GM18505 (cell line): ENCODE measurements around the gene ZNF689.

Experiments used
- ATAC-seq: cut with Tn5 transposase; IDR thresholded peaks from one replicate; pipeline ENCODE4 v1.9.1; 2021; ENCODE audit not compliant: unreplicated experiment
- POLR2A ChIP-seq: IDR thresholded peaks from 4 replicates; pipeline ENCODE4 v1.6.1; 2011; ENCODE audit warnings: borderline replicate concordance; ENCODE audit not compliant: insufficient read depth, insufficient read length; ENCODE audit errors: extremely low read depth

Gene ZNF689

DNA sequence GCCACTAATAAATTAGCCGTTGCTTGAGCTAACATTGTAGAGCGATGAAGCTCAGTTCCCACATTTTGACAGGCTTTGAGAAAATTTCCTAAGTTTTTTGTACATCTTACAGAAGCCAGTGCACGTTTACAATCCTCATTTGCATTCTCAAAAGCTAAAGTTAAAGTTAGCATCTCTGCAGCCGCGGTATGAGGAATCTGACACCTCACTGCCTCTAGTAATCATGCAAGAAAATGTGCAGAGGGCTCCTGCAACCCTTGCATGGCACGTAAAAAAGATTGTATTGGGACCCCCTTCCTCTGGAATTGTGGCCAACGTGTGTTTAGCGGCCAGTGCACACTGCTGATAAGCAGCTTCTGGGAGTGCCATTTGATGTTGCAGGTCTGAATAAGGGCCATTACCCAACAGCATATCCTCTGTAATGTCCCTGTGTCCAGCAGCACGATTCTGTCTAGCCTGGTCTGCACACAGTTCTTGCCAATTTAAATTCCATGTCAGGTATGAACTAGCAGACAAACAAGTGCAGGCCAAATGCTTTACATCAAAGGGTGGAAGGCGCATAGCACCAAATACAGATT lies 12.4 kb upstream of the ZNF689 start:
- ATAC-seq: no peak
- TF ChIP-seq POLR2A: no peak

DNA sequence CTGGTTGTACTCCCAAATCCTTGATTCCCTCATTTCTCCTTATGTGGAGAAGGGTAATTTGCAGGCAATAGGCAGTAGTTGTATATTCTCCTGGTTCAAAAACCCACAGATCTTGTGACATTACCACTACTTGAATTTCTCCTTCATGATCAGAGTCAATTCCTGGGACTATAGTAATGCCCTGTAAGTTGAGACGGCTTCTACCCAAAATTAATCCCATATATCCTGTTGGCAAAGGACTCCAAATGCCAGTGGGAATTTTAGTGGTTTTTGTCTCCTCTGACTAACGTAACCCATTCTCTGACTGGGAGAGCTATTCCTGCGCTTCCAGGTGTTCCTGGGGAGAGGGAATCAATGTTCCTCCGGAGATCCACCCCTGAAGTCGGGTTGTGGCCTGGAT lies 11.6 kb upstream of the ZNF689 start:
- TF ChIP-seq POLR2A: no peak
- ATAC-seq: no peak

DNA sequence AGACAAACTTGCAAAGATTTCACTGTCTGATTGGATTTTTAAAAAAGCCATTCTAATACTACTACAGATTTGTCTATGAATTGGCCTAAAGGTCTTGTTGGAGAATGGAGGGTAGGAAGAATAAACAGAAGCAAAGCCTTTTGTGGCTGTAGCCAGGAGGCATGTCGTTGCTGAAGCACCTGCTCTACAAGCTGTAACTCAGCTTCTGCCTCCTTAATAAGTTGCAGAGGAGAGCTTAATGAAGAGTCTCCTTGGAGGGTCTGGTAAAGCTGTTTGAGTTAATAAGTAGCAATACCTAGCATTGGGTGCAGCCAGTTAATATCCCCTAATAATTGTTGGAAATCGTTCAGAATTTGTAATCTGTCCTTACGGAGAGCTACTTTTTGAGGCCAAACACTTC lies 10.0 kb upstream of the ZNF689 start:
- no peak for TF ChIP-seq POLR2A
- no peak for ATAC-seq

DNA sequence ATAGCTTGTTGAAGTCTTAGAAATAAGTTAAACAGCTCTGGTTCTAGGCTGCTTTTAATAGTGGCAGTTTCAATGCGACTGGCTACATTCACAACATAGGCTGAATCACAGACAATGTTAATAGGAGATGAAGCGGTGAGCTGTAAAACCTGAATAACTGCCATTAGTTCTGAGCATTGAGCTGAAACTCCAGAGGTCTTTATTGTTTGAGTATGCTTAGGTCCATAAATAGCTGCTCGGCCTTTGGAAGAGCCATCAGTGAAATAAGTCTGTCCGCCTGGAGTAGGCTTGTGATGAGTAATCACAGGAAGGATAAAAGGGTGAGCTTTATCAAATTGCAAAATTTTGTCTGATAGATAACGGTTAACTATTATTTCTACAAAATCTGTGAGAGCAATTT lies 9.4 kb upstream of the ZNF689 start:
- TF ChIP-seq POLR2A: no peak
- ATAC-seq: no peak

DNA sequence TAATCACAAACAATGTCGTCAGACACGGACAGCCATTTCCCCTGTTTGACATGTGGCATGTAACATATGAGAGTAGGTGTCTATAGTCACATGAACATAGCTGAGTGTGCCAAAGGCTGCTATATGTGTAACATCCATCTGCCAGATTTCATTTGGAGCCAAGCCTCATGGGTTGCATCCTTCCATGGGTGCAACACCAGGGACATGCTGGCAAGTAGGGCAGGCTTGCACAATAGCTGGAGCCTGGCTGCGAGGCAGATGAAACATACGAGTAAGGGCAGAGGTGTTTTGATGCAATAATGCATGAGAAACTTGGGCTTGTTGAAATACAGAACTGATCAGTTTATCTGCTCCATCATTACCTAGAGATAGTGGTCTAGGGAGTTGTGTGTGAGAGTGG lies 9.0 kb upstream of the ZNF689 start:
- no peak for TF ChIP-seq POLR2A

DNA sequence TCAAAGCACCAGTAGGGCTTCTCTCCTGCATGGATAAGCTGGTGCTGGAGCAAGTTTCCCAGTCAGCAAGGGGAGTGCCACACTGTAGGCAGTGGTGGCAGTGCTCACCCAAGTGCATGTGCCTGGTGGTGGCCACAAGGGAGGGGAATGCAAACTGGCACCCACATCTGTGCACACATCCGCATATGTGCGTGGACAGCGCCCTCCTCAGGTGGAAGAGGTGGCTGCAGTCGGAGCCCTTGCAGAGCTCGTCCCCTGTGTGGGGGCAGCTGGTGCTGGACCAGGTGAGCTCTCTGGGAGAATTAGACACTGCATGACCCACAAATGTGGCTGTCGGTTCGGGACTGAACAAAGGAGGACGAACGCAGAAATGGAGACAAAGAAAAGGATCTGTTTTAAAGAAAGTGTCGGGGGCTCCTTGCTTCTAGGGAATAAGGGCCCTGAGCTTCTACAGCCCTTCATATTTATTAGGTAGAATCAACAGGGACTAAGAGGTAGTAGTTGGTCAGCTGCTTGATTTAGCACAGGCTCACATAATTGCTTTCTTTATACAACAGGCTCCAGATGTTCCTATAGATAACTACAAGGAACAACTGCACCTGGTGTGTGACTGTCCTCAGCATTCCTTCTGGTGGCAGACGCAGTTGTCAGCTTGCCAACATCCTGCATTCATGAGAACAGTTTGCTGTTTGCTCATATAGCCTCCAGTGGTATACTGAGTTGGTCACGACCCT lies 5.3 kb upstream of the ZNF689 start:
- no peak for ATAC-seq

More for the DNA sequence above, 9.0 kb upstream of the ZNF689 start:
- no peak for ATAC-seq

DNA sequence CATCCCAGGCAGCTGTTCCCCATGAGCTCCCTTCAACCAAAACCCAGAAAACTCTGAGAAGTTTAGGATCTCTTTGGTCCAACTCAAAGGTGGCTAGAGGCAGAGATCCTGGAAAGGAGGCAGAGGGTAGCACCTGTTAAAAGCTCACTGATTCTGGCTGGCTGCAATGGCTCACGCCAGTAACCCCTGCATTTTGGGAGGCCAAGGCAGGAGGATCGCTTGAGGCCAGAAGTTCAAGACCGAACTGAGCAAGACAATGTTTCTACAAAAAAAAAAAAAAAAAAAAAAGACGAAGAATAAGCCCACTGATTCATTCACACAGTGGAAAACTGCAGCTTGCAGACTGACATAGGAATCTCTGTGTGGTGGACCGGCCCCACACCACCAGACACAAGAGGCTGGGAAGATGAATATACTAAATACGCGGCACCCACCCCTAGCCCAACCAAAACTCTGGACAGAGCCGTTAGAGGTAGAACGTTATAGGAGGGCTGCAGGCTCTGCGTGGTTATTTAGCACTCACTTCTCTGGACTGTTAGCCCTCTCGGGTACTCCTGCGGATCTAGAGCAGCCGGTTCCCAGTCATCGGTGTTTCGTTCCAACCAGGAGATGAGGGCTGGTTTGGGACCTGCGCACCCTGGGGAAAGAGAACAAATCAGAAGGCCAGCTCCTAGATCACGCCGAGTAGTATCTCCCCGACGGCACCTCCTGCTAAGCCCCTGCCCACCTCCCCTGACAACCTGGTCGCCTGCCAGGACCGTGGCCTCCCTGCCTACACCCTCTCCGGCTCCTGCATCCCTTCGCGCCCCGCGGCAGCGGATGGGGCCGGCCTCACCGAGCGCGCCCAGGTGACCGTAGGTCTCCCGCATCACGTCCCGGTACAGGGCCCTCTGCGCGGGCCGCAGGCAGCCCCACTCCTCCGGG lies 925 bp downstream of the ZNF689 start:
- peak; percentile 29 for ATAC-seq
- no peak for TF ChIP-seq POLR2A

More for the DNA sequence above, 5.3 kb upstream of the ZNF689 start:
- TF ChIP-seq POLR2A: no peak

DNA sequence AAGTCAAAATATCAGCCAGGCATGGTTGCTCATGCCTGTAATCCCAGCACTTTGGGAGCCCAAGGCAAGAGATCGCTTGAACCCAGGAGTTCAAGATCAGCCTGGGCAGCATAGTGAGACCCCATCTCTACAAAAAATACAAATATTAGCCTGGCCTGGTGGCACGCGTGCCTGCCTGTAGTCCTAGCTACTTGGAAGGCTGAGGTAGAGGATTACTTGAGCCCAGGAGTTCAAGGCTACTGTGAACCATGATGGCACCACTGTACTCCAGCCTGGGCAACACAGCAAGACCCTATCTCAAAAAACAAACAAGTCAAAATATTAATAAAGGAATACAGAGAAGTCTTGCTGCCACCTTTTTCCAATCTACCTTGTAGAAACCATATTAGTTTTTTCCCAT lies 4.2 kb downstream of the ZNF689 start:
- ATAC-seq: no peak
- TF ChIP-seq POLR2A: no peak

DNA sequence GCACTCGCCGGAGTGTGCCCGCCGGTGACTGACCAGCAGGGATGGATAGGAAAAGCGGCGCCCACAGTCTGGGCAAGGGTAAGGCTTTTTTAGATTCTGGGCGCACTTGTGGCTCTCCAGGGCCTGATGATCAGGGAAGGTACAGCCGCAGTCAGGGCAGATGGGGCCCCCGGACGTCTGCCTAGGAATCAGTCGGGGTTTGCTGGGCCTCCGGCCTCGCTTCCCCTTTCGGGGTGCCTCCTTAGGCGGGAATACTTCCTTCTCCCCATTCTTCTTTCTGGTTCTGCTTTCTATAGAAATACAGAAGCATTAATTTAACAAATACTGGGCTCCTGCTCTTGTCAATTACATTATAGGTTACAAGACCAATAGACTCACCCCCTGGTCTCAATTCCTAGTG lies 5.0 kb downstream of the ZNF689 start:
- ATAC-seq: no peak
- TF ChIP-seq POLR2A: no peak

DNA sequence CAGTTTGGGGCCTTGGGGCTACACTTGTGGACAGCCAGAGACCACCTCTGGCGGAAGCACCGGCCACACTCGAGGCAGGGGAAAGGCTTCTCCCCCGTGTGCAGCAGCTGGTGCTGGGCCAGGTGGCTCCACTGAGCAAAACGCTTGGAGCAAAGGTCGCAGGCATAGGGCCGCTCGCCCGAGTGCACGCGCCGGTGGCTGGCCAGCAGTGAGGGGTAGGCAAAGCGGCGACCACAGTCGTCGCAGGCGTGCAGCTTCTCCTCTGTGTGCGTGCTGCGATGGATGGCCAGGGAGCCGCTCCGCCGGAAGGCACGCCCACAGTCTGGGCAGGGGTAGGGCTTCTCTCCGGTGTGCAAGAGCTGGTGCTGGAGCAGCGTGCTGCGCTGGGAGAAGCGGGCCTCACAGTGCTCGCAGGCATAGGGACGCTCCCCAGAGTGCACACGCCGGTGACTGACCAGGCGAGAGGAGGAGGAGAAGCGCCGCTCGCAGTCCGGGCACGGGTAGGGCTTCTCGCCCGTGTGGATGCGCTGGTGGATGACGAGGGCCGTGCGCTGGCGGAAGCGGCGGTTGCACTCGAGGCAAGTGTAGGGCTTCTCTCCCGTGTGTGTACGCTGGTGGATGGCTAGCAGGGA lies 5.8 kb downstream of the ZNF689 start:
- ATAC-seq: no peak
- TF ChIP-seq POLR2A: no peak

DNA sequence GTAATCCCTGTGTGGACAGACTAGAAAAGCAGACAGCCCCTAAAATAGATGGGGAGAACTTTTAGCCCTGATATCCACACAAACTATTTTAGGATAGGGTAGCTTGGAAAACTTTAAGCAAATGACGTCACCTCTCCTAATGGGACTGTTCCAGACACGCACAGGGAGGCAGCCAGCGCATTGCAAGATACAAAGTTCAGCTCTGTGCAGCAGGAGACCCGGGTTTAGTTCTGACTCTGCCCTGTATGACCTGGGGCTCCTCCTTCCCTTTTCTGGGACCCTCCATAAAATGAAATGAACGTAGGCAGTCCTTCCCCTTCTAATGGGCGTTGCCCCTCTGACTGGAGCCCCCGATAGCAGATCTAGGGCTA lies 6.3 kb downstream of the ZNF689 start:
- no peak for ATAC-seq
- no peak for TF ChIP-seq POLR2A

DNA sequence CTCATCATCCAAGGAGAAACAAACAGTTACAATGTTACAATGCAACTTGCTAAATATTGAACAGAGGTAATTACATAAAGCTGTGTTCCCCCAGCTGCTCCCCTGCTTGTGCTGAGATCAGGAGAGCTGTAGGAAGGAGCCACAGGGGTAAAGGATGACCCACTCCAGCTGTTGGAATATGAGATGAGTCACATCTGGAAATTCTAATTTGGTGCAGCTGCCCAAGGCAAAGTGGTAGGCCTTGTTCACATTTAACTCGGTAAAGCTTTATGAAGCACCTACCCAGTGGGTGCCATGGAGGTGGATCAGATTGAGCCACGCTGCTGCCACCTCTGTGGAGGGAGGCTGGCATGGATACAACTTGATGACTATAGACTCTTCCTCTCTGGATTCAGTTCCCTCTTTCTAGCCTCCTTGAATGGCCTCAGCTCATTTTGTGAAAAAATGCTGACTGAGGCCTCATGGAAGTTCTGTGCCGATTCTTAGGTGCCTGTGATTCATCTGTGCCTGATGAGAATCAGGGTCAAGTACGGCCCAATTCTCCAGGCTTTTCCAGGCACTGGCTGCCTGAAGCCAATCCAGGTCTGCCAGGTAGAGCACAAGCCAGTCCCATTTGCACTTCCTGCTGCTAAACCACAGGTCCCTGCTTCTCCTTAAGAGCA lies 7.4 kb downstream of the ZNF689 start:
- no peak for TF ChIP-seq POLR2A
- no peak for ATAC-seq

DNA sequence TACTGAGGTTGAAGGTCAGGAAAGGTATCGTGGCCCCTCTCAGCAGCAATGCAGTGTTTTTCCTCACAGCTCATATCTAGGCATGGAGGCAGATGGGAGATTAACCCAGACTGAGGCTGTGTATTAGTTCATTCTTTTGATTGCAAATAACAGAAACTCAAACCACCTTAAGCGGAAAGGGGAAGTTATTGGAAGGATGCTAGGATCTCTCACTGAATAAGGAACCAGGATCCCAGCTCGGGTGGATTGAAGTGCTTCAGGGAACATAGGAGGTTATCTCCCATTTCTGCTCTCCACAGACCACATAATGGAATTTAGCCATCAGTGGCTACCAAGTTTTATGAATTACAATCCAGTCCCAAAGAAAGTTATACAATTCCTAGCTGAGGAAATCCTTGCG lies 8.2 kb downstream of the ZNF689 start:
- no peak for ATAC-seq
- no peak for TF ChIP-seq POLR2A
